Measurements from ENCODE around the gene CYP39A1. TPM values are rescaled to one million over a fixed set of nuclear protein-coding genes. Genes with fewer than 3 reads are reported as not detected.

The CYP39A1 gene
- total RNA-seq, 1 experiment from 2014 or later: 9.1 TPM

Other genes starting within 250 kb of the CYP39A1 start
- gene RCAN2, start 161.4 kb downstream of the CYP39A1 start, total RNA-seq (2014; rRNA removed; shearing (Covaris generic)): not detected in 2 replicates
- gene SLC25A27, start 157 bp upstream of the CYP39A1 start, total RNA-seq (2014; rRNA removed; shearing (Covaris generic)): 8.8 and 22.6 TPM in 2 replicates
- gene TDRD6, start 35.1 kb upstream of the CYP39A1 start, total RNA-seq (2014; rRNA removed; shearing (Covaris generic)): 0.25 and 0.35 TPM in 2 replicates
- gene PLA2G7, start 82.6 kb upstream of the CYP39A1 start, total RNA-seq (2014; rRNA removed; shearing (Covaris generic)): 7.9 and 10.6 TPM in 2 replicates
- not detected in 2 replicates for gene ANKRD66, start 94.1 kb upstream of the CYP39A1 start, total RNA-seq (2014; rRNA removed; shearing (Covaris generic))
- gene MEP1A, start 140.6 kb upstream of the CYP39A1 start, total RNA-seq (2014; rRNA removed; shearing (Covaris generic)): not detected in 2 replicates